ENCODE measurements around the gene CALML3. TPM values are rescaled to one million over a fixed set of nuclear protein-coding genes. Genes with fewer than 3 reads are reported as not detected.

CALML3 gene
- total RNA-seq = not detected

GRCh38 chr10:5524641-5525560 is at the start of gene CALML3:
CALML3 (plus strand) TSS chr10:5524961; CDS start chr10:5525086, 125 bp downstream.

GRCh38 chr10:5499493-5500140 is 25.1 kb upstream of the CALML3 start, which contains the start of gene CALML5:
CALML5 (minus strand) TSS chr10:5499570; CDS start chr10:5499438, 132 bp downstream.

Other genes with a start within 250 kb of the CALML3 start
- gene UCN3, start 160.0 kb upstream of the CALML3 start, total RNA-seq = not detected
- not detected for gene TUBAL3, start 120.1 kb upstream of the CALML3 start, total RNA-seq
- gene NET1, start 112.4 kb upstream of the CALML3 start, total RNA-seq = 17.8 TPM
- gene CALML5, start 25.4 kb upstream of the CALML3 start, total RNA-seq = not detected
- gene ASB13, start 141.6 kb downstream of the CALML3 start, total RNA-seq = 19.1 TPM
- gene TASOR2, start 159.9 kb downstream of the CALML3 start, total RNA-seq = 139 TPM